Mesenchymal stem cell (in vitro differentiated cells and primary cell): ENCODE measurements around the gene SERPINA12.

ENCODE experiments used
- DNase-seq: peaks from one replicate; pipeline ENCODE4 v3.0.0-alpha.2; 2013
- H2AFZ ChIP-seq: one replicate; pipeline ENCODE4 v1.6.1; 2013; ENCODE audit warnings: low read depth, mild to moderate bottlenecking, control low read depth, inconsistent platforms, low read length, moderate library complexity
- H2AK5ac ChIP-seq: 2 replicates; pipeline ENCODE4 v1.6.1; 2013; ENCODE audit warnings: low read length, moderate library complexity, mild to moderate bottlenecking, inconsistent platforms; ENCODE audit not compliant: severe bottlenecking
- H2BK120ac ChIP-seq: one replicate; pipeline ENCODE4 v1.6.1; 2013; ENCODE audit warnings: low read depth, mild to moderate bottlenecking, inconsistent platforms, low read length, moderate library complexity
- H2BK12ac ChIP-seq, 2 experiments: one replicate each; pipeline ENCODE4 v1.6.1; 2013; ENCODE audit warnings: inconsistent platforms in 2 of 2, low read length in 2 of 2, mild to moderate bottlenecking in 2 of 2, moderate library complexity in 2 of 2, control low read depth in 1 of 2
- H2BK15ac ChIP-seq: one replicate; pipeline ENCODE4 v1.6.1; 2013; ENCODE audit warnings: mild to moderate bottlenecking, low read depth, inconsistent platforms; ENCODE audit not compliant: poor library complexity, severe bottlenecking
- H2BK5ac ChIP-seq: 2 replicates; pipeline ENCODE4 v1.6.1; 2013; ENCODE audit warnings: low read depth, mild to moderate bottlenecking, low read length, control low read depth, inconsistent platforms; ENCODE audit not compliant: poor library complexity, severe bottlenecking
- H3K14ac ChIP-seq, 2 experiments: one replicate each; pipeline ENCODE4 v1.6.1; 2013; ENCODE audit warnings: inconsistent platforms in 2 of 2, low read length in 2 of 2, control low read depth in 1 of 2, mild to moderate bottlenecking in 1 of 2, moderate library complexity in 1 of 2
- H3K18ac ChIP-seq, 2 experiments: one replicate each; pipeline ENCODE4 v1.6.1; 2013; ENCODE audit warnings: inconsistent platforms in 2 of 2, low read length in 2 of 2, control low read depth in 1 of 2, low read depth in 1 of 2, mild to moderate bottlenecking in 1 of 2
- H3K23ac ChIP-seq, 2 experiments: one replicate each; pipeline ENCODE4 v1.6.1; 2013; ENCODE audit warnings: inconsistent platforms in 2 of 2, low read length in 2 of 2, mild to moderate bottlenecking in 2 of 2, moderate library complexity in 2 of 2, control low read depth in 1 of 2
- H3K27ac ChIP-seq: 2 replicates; pipeline ENCODE4 v1.5.1; 2013; ENCODE audit warnings: mild to moderate bottlenecking, moderate library complexity, low read length, control low read depth, inconsistent platforms; ENCODE audit not compliant: poor library complexity, severe bottlenecking
- H3K27me3 ChIP-seq, 2 experiments: 2 replicates each; pipeline versions ENCODE4 v1.6.1 to v1.7.0; 2013; ENCODE audit warnings: low read length in 2 of 2, mild to moderate bottlenecking in 2 of 2, moderate library complexity in 2 of 2, control low read depth in 1 of 2, inconsistent platforms in 1 of 2; ENCODE audit not compliant: control insufficient read depth in 1 of 2, insufficient read depth in 1 of 2
- H3K36me3 ChIP-seq, 2 experiments: 2 replicates each; pipeline versions ENCODE4 v1.6.1 to v1.7.0; 2013; ENCODE audit warnings: low read length in 2 of 2, control low read depth in 1 of 2, inconsistent platforms in 1 of 2, low read depth in 1 of 2, mild to moderate bottlenecking in 1 of 2; ENCODE audit not compliant: insufficient read depth in 2 of 2, control insufficient read depth in 1 of 2
- H3K4ac ChIP-seq, 2 experiments: one replicate each; pipeline ENCODE4 v1.6.1; 2013; ENCODE audit warnings: inconsistent platforms in 2 of 2, low read length in 2 of 2, mild to moderate bottlenecking in 2 of 2, moderate library complexity in 2 of 2, control low read depth in 1 of 2, low read depth in 1 of 2
- H3K4me1 ChIP-seq: 2 replicates; pipeline ENCODE4 v1.6.1; 2013; ENCODE audit warnings: low read depth, low read length, control low read depth; ENCODE audit not compliant: control insufficient read depth, insufficient read depth
- H3K4me2 ChIP-seq: 2 replicates; pipeline ENCODE4 v1.6.1; 2013; ENCODE audit warnings: low read length, mild to moderate bottlenecking, inconsistent platforms; ENCODE audit not compliant: poor library complexity, severe bottlenecking
- H3K4me3 ChIP-seq, 2 experiments: 2 replicates each; pipeline versions ENCODE4 v1.5.1 to v1.7.0; 2013; ENCODE audit warnings: low read length in 2 of 2, mild to moderate bottlenecking in 2 of 2, control low read depth in 1 of 2, low read depth in 1 of 2; ENCODE audit not compliant: insufficient read depth in 1 of 2
- H3K79me1 ChIP-seq: replicated peaks from 2 replicates; pipeline ENCODE4 v1.6.1; 2013; ENCODE audit warnings: mild to moderate bottlenecking, control low read depth, low read length, inconsistent platforms; ENCODE audit not compliant: poor library complexity, severe bottlenecking
- H3K9ac ChIP-seq: 2 replicates; pipeline ENCODE4 v1.7.0; 2013; ENCODE audit warnings: mild to moderate bottlenecking, low read length, moderate library complexity
- H3K9me3 ChIP-seq: 2 replicates; pipeline ENCODE4 v1.7.0; 2013; ENCODE audit warnings: mild to moderate bottlenecking, low read length; ENCODE audit not compliant: control insufficient read depth
- H4K8ac ChIP-seq: one replicate; pipeline ENCODE4 v1.6.1; 2013; ENCODE audit warnings: inconsistent platforms, mild to moderate bottlenecking, low read length, moderate library complexity
- H4K91ac ChIP-seq: one replicate; pipeline ENCODE4 v1.6.1; 2013; ENCODE audit warnings: mild to moderate bottlenecking, low read length, inconsistent platforms
- WGBS: methylation state at CpG from one replicate; pipeline ENCODE4 v1.1.7; 2013; ENCODE audit warnings: mixed read lengths; 5-methylcytosine and 5-hydroxymethylcytosine counted together

SERPINA12 gene

GRCh38 chr14:94461526-94462218 is 47.6 kb downstream of the SERPINA12 start:
- 81% methylated on average over 19 of the region's 19 CpGs for WGBS
- Histone ChIP-seq H3K79me1 (no peaks in the 10 kb centered on the region), H2AK5ac (no peak overlapping the region), H3K36me3 (no peaks in the 10 kb centered on the region), H3K9me3 (peaks cover 4% of the 10 kb centered on the region), H3K4me2 (no peak overlapping the region), H3K4me3 (no peak overlapping the region), H2BK15ac (no peak overlapping the region), H3K23ac (no peak overlapping the region), H2BK120ac (no peak overlapping the region), H3K27me3 (peaks cover 0 to 18% of the 10 kb centered on the region in 2 experiments), H3K14ac (no peak overlapping the region), H4K91ac (no peak overlapping the region), H2BK12ac (no peak overlapping the region), H3K9ac (no peak overlapping the region), H3K4ac (no peak overlapping the region), H4K8ac (no peak overlapping the region), H3K4me1 (no peaks in the 10 kb centered on the region), H3K27ac (no peak overlapping the region), H2BK5ac (no peak overlapping the region), H2AFZ (no peak overlapping the region), H3K18ac (no peak overlapping the region)
- DNase-seq: no peak

- Histone ChIP-seq H3K36me3 (no peaks in the 10 kb centered on the region), H3K18ac (no peak overlapping the region), H2BK15ac (no peak overlapping the region), H3K14ac (no peak overlapping the region), H4K91ac (no peak overlapping the region), H3K27ac (no peak overlapping the region), H3K9ac (no peak overlapping the region), H3K79me1 (no peaks in the 10 kb centered on the region), H2AFZ (no peak overlapping the region), H3K27me3 (peaks cover 0 to 13% of the 10 kb centered on the region in 2 experiments), H3K4me1 (no peaks in the 10 kb centered on the region), H2BK12ac (no peak overlapping the region), H3K23ac (no peak overlapping the region), H4K8ac (no peak overlapping the region), H2BK5ac (no peak overlapping the region), H2AK5ac (no peak overlapping the region), H2BK120ac (no peak overlapping the region), H3K9me3 (peaks cover 10% of the 10 kb centered on the region), H3K4me3 (no peak overlapping the region), H3K4ac (no peak overlapping the region), H3K4me2 (no peak overlapping the region)
- WGBS: 57% methylated on average over 8 of the region's 8 CpGs
- no peak for DNase-seq
These were observed 48.4 kb downstream of the SERPINA12 start for GRCh38 chr14:94460631-94461416.

- H2AFZ ChIP-seq: no peak overlapping the region
- no peak overlapping the region for H4K8ac ChIP-seq
- H3K9ac ChIP-seq: no peak overlapping the region
- DNase-seq: no peak
- no peak overlapping the region for H2BK12ac ChIP-seq
- no peak overlapping the region for H2AK5ac ChIP-seq
- H2BK5ac ChIP-seq: no peak overlapping the region
- no peaks in the 10 kb centered on the region for H3K4me1 ChIP-seq
- no peak overlapping the region for H3K27ac ChIP-seq
- no peak overlapping the region for H3K23ac ChIP-seq
- H2BK120ac ChIP-seq: no peak overlapping the region
- no peaks in the 10 kb centered on the region for H3K36me3 ChIP-seq
- no peak overlapping the region for H3K14ac ChIP-seq
- H2BK15ac ChIP-seq: no peak overlapping the region
- H3K79me1 ChIP-seq: no peaks in the 10 kb centered on the region
- 37% methylated on average over 2 of the region's 2 CpGs for WGBS
- no peak overlapping the region for H3K4me3 ChIP-seq
- H3K18ac ChIP-seq: no peak overlapping the region
- no peak overlapping the region for H3K4me2 ChIP-seq
- H4K91ac ChIP-seq: no peak overlapping the region
- H3K9me3 ChIP-seq: peaks cover 11% of the 10 kb centered on the region
- H3K4ac ChIP-seq: no peak overlapping the region
- peaks cover 0 to 5% of the 10 kb centered on the region in 2 experiments for H3K27me3 ChIP-seq
These were observed 50.6 kb downstream of the SERPINA12 start for GRCh38 chr14:94458558-94459205.

DNA sequence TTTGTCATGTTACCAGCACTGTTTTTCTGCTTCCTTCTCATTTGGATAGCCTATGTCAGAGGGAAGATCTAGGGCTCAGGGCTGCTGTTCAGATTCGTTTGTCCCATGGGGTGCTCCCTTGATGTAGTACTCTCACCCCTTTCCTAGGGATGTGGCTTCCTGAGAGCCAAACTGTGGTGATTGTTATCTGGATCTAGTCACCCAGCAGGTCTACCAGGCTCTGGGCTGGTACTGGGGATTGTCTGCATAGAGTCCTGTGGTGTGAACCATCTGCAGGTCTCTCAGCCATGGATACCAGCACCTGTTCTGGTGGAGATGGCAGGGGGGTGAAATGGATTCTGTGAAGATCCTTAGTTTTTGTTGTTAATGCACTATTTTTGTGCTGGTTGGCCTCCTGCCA is 51.2 kb downstream of the SERPINA12 start:
- H2BK120ac ChIP-seq: no peak overlapping the region
- no peaks in the 10 kb centered on the region for H3K4me1 ChIP-seq
- H3K9me3 ChIP-seq: peaks cover 11% of the 10 kb centered on the region
- no peaks in the 10 kb centered on the region for H3K79me1 ChIP-seq
- no peak overlapping the region for H4K8ac ChIP-seq
- WGBS: 40% methylated on average over 1 of the region's 1 CpG
- peaks cover 0 to 5% of the 10 kb centered on the region in 2 experiments for H3K27me3 ChIP-seq
- no peak overlapping the region for H2AFZ ChIP-seq
- no peaks in the 10 kb centered on the region for H3K36me3 ChIP-seq
- H2BK15ac ChIP-seq: no peak overlapping the region
- H3K23ac ChIP-seq: no peak overlapping the region
- H3K14ac ChIP-seq: no peak overlapping the region
- no peak overlapping the region for H3K18ac ChIP-seq
- no peak overlapping the region for H4K91ac ChIP-seq
- DNase-seq: no peak
- H2AK5ac ChIP-seq: no peak overlapping the region
- no peak overlapping the region for H3K4me2 ChIP-seq
- H3K9ac ChIP-seq: no peak overlapping the region
- no peak overlapping the region for H2BK5ac ChIP-seq
- no peak overlapping the region for H2BK12ac ChIP-seq
- H3K27ac ChIP-seq: no peak overlapping the region
- no peak overlapping the region for H3K4me3 ChIP-seq
- no peak overlapping the region for H3K4ac ChIP-seq
